IPS DF 6.9 (cell line): ENCODE results near the gene SMC3.

Experiments used
- DNase-seq: peaks from one replicate; pipeline ENCODE4 v3.0.0-alpha.2; 2013; ENCODE audit warnings: low read depth, low spot score
- H3K27ac ChIP-seq: one replicate; pipeline ENCODE4 v1.5.1; 2013; ENCODE audit warnings: low read length, control low read depth
- H3K27me3 ChIP-seq: 2 replicates; pipeline ENCODE4 v1.6.1; 2013; ENCODE audit warnings: mild to moderate bottlenecking, low read length; ENCODE audit not compliant: control insufficient read depth, insufficient read depth
- H3K36me3 ChIP-seq: 2 replicates; pipeline ENCODE4 v1.6.1; 2013; ENCODE audit warnings: low read length; ENCODE audit not compliant: control insufficient read depth, insufficient read depth
- H3K4me1 ChIP-seq: 2 replicates; pipeline ENCODE4 v1.6.1; 2013; ENCODE audit warnings: low read length; ENCODE audit not compliant: control insufficient read depth, insufficient read depth
- H3K4me3 ChIP-seq: 2 replicates; pipeline ENCODE4 v1.5.1; 2013; ENCODE audit warnings: mild to moderate bottlenecking, low read length
- H3K9me3 ChIP-seq: 2 replicates; pipeline ENCODE4 v1.6.1; 2013; ENCODE audit warnings: low read length, inconsistent platforms; ENCODE audit not compliant: control insufficient read depth, insufficient read depth
- WGBS: extraction: QIAGEN DNeasy Blood & Tissue Kit; methylation state at CpG from one replicate; pipeline ENCODE4 v1.1.7; 2013; ENCODE audit warnings: mixed read lengths, missing lambda C conversion rate; ENCODE audit not compliant: insufficient read length, insufficient coverage; 5-methylcytosine and 5-hydroxymethylcytosine counted together

The SMC3 gene

DNA sequence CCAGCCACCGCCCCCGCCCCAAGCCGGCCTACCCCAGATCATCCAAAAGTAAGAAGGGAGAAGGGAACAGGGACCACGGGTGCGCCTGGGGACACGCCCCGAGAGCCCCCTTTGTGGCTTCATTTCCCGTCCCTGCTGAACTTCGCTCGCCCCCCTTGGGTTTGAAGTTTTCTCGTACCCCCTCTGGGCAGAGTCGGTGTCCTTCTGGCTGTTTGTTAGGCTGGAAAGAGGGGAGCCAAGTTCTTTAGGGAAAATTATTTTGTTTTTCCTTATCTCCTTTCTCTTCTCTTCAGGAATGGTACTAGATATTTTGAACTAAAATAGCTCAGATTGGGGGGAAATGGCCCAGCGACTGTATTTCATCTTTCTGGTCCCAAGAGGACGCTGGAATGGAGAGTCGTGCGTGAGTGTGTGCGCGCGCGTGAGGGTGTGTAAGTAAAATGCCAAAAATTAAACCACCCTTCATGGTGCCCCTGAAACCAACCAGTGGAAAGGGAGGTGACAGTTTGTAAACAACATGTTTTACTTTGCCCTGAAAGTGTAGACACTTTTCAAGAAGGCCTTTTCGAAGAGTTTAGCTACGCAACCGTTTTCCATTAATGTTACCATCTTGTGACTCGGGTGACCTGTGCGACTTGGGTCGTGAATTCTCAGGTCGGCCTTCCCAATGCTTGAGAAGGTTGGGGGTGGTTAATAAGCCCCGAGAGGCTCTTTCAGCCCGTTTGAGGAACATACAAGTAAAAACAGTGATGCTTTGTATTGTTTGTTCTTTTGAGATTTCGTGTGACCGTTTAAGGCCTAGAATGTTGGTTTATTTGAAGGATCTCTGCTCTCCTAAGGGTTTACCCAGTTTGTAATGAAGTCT lies 77.3 kb downstream of the SMC3 start:
- no CpG with 5 or more reads among the region's 31 CpGs for WGBS
- Histone ChIP-seq H3K4me1 (0 out of 2 replicates have a peak, but pooled peaks cover 2% of the 10 kb centered on the region), H3K27me3 (peaks cover 25% of the 10 kb centered on the region), H3K36me3 (no peaks in the 10 kb centered on the region; the same call in 1 of the 2 replicates), H3K4me3 (peak overlapping the region; percentile 81; the same call in 1 of the 2 replicates), H3K27ac (no peak overlapping the region), H3K9me3 (no peaks in the 10 kb centered on the region)
- DNase-seq = no peak

DNA sequence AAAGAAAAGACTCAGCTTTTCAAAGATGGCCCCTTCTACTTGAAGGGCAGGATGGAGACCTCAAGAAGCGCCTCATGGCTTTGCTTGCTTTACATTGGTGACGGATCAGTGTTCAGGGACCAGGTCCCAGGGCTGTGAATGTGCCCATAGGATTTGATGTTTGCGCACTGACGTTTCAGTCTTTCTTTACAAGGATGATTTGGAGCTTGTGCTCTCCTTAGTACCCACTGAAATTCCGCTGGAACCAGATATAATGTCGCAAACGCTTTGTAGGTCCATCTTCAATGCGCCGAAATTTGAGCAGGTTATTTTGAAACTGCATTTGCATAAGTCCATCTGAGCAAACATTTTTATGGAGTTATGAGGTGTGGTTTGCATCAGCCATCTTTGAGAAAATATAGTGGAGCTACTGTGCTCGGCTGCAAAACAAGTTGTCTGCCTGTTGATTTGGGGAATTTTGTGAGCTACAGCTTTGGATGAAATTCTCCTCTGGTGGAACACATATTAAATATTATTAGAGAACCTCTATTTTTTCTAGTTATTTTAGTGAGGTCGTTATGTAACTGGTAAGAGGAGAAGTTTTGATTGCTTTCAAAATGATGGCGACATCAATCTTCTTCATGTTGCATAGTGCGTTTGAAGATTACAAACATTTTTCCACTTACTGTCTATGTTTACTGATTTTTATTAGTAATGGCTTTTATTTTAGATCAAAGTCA lies 79.1 kb downstream of the SMC3 start:
- Histone ChIP-seq H3K9me3 (no peaks in the 10 kb centered on the region), H3K4me3 (no peak overlapping the region), H3K27ac (no peak overlapping the region), H3K4me1 (no peaks in the 10 kb centered on the region), H3K36me3 (no peaks in the 10 kb centered on the region; the same call in 1 of the 2 replicates), H3K27me3 (peaks cover 25% of the 10 kb centered on the region)
- no CpG with 5 or more reads among the region's 13 CpGs for WGBS
- DNase-seq = no peak

DNA sequence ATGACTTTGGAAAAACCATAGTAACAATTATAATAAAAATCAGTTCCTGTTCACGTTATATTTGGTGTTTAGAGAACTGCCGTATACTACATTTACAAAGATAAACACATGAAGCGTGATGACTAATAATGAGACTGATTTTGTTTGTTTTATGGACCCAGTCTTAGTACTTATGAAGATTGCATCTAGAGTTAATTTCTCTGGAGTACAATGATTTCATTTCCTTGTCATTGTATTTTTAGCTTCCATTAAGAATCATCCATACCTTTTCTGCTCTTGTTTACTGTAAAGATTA lies 79.6 kb downstream of the SMC3 start:
- Histone ChIP-seq H3K27ac (no peak overlapping the region), H3K27me3 (peaks cover 25% of the 10 kb centered on the region), H3K4me1 (no peaks in the 10 kb centered on the region), H3K9me3 (no peaks in the 10 kb centered on the region), H3K36me3 (no peaks in the 10 kb centered on the region; the same call in 1 of the 2 replicates), H3K4me3 (no peak overlapping the region)
- DNase-seq = no peak
- no CpG with 5 or more reads among the region's 3 CpGs for WGBS

DNA sequence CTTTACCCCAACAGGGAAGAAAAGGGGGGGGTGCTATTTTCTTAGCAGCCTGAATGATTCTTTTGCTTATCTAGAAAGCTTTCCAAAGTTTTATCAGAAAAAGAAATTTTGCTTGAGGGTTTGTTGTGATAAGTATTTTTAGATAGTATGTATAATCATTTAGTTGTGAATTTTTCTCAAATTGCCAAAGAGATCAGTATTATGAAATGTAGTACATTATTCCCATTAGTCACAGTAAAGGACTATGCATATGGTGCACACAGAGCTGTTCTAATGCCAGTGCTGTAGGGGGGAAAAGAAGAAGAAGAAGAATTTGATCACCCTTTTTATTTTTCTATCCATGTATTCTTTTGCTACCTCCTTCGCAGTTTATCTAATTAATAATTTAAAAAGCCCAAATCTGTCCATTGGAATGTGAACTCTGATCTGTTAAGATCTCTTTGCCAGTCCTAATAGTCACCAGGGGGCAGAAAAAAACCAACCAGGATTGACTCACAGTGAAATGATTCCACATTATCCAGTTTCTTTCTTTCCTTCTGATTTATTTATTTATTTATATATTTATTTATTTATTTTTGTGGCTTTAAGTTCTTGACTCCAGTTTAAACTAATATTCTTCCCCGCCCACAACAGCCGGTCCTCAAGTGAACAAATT lies 81.3 kb downstream of the SMC3 start:
- WGBS = no CpG with 5 or more reads among the region's 3 CpGs
- Histone ChIP-seq H3K27ac (no peak overlapping the region), H3K4me3 (no peak overlapping the region), H3K36me3 (no peaks in the 10 kb centered on the region; the same call in 1 of the 2 replicates), H3K4me1 (no peaks in the 10 kb centered on the region), H3K27me3 (peaks cover 11% of the 10 kb centered on the region), H3K9me3 (no peaks in the 10 kb centered on the region)
- DNase-seq = no peak

DNA sequence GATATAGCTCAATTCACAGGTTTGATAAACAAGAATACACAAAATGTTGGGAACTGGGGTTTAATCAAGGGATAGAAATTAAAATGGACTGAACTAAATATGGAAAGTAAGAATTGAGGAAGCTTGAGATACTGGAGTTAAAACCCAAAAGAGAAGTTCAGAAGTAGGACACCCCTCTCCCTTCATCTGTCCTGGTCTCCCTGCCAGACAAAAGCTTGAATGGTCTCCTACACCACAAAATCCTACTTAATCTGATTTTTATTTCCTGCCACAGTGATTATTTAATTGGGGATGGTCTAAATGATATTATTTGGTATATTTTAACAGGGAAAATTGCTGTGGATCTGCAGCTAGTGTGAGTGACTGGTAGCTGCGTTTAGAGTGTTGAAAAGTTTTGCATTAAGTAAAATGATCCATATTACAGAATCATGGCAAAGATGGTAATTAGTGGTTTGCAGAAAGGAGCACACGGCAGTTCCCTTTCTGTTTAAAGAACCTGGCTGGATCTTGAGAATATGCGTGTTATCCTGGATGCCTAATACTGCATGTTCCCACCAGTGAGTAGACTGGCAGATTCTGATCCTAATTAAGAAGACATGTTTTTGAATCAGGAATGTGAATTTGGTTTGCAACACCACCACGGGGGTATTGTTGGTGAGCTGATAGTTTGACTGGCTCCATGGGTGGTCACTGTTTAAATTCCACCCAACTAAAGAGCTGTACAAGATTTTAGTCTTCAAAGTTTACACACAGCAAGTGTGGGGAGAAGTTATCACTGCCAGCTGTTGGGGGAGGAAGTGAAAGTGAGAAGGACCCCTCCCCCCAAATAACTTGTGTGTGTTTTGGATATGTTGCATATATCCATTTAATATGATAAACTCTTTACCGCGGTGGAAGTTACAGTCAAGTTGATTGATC lies 82.1 kb downstream of the SMC3 start:
- H3K4me3 ChIP-seq = no peak overlapping the region
- no peaks in the 10 kb centered on the region for H3K9me3 ChIP-seq
- H3K27ac ChIP-seq = no peak overlapping the region
- H3K36me3 ChIP-seq = no peaks in the 10 kb centered on the region
- DNase-seq = no peak
- no CpG with 5 or more reads among the region's 6 CpGs for WGBS
- no peaks in the 10 kb centered on the region for H3K4me1 ChIP-seq
- peaks cover 8% of the 10 kb centered on the region for H3K27me3 ChIP-seq

DNA sequence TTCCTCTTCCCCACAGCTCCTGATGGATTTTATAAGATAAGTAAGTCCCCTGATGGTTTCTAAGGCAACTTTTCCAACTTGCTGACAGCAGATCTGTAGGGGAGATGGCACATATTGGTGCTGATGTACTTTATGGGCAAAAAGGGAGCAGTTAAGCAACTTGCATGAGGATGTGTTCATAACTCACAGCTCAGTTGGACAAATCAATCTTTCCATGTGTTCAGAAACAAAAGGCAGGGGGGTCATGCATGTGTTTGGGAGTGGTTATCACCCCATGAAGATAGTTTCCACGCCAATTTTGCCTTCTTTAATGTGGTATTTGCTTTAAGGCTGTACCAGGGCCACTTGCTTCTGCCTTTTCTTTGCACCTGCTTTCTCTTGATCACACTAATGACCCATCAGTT lies 82.8 kb downstream of the SMC3 start:
- no peak for DNase-seq
- Histone ChIP-seq H3K36me3 (no peaks in the 10 kb centered on the region), H3K9me3 (no peaks in the 10 kb centered on the region), H3K4me3 (no peak overlapping the region), H3K27ac (no peak overlapping the region), H3K27me3 (peaks cover 2% of the 10 kb centered on the region), H3K4me1 (no peaks in the 10 kb centered on the region)
- no CpG with 5 or more reads among the region's 1 CpG for WGBS

DNA sequence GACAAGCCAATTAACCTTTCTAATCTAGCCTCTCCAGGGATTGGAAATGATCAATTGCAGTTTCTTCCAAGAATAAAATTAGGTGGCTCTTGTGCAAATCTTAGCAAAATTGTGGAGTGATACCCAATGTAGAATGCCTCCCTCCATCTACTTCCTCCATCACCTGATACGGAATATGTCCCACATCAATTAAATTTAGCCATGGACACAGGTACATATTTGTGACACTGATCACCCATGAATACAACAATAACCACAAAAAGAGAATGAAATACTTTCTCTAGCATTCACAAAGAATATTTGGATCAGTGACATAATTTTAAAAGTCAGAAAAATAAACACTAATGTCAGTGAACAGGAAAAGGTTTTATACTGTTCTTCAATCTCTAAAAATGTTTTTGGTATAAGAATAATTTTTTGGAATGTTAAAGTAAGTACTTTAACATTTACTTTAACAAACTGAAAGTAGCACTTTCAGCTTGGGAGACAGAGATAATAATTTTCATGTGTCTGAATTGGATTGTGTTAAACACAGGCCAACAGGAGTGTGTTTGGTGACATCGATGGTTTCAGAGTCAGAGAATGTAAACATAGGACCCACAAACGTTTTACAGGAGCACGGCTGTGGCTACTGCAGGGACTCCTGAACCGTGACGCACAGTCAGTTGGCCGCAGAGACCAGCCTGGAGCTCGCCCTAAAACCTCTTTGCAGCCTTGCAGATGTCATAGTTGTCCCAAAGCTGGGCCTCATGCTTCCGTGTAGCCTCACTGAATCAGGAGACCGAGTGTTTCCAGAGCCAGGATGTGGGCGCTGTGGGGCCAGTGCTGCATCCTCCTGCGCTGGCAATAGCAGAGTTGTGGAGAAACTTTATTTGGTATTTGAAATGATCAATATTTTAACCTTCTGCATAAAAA lies 83.8 kb downstream of the SMC3 start:
- no peak overlapping the region for H3K4me3 ChIP-seq
- no peak for DNase-seq

DNA sequence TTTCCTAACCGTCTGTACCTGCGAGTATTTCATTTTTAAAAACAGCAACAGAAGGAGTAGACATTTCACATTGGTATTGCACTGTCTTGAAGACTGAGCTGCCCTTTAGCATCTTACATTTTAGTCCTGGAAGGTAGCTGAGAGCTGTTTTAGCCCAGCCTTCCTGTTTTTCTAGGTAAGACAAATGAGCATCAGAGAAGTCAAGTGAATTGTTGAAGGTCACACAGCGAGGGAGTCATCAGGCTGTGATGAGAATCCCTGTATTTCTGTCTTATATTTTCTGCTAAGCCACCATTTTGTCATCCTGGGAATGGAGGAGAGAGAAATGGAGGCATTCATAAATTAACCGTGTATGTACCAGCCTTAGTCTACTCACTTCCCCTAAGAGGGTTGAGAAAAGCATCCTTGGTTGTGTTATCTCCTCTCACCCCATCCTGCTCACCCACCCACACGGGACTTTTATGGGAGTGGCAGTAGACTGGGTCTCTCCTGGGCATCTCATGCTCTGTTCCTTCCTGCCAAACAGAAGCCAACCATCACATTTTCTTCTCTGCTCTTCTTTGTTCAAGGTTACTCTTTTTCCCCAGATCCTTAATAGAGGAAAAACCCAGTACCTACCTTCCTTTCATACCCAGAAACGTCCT lies 85.1 kb downstream of the SMC3 start:
- Histone ChIP-seq H3K27ac (no peak overlapping the region), H3K9me3 (no peaks in the 10 kb centered on the region)
- no peak for DNase-seq

More for the DNA sequence above, 83.8 kb downstream of the SMC3 start:
- Histone ChIP-seq H3K27me3 (no peaks in the 10 kb centered on the region), H3K27ac (no peak overlapping the region), H3K4me1 (no peaks in the 10 kb centered on the region), H3K36me3 (no peaks in the 10 kb centered on the region), H3K9me3 (no peaks in the 10 kb centered on the region)
- WGBS = no CpG with 5 or more reads among the region's 12 CpGs

More for the DNA sequence above, 85.1 kb downstream of the SMC3 start:
- Histone ChIP-seq H3K27me3 (no peaks in the 10 kb centered on the region), H3K36me3 (no peaks in the 10 kb centered on the region), H3K4me3 (no peak overlapping the region), H3K4me1 (no peaks in the 10 kb centered on the region)
- WGBS = 100% methylated on average over 2 of the region's 6 CpGs
